HG03045 (cell line): ENCODE data around the gene AKAP8L.
"Not testable (repeated sequence)": the region's sequence is repeated elsewhere in the genome, so short reads cannot be mapped to it uniquely, and the experiment has no call there.

Experiments
- ATAC-seq: cut with Tn5 transposase; IDR thresholded peaks from one replicate; pipeline ENCODE4 v1.9.1; 2021; ENCODE audit warnings: mild to moderate bottlenecking, moderate library complexity; ENCODE audit not compliant: unreplicated experiment

AKAP8L gene

GRCh38 chr19:15421721-15422260 is 3.0 kb upstream of the AKAP8L start:
- ATAC-seq = no peak

DNA sequence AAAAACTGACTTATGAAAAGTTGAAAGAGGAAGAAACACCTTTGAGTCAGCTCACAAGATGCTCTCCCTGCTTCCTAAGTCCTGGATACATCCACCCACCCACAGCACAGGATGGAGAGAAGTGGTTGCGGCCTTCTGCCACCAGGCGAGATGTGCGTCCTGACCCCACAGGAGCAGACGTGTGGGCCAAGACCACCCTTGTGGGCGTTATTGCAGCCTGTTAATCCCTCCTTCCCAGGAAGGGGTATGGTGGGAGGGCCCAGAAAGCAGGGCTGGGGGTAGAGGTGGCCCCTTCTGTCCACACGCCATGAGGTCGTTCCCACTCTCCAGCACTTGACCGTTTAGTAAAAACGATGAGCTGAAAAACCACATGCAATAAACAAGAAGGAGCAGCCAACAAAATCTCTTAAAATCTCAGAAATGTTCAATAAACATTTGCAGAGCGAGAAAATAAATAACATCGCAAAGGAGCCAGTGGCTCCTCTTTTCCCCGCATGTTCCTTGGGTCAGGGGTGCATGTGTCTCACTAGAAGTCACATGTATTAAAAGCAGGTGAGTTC is 2.4 kb upstream of the AKAP8L start:
- ATAC-seq = no peak

DNA sequence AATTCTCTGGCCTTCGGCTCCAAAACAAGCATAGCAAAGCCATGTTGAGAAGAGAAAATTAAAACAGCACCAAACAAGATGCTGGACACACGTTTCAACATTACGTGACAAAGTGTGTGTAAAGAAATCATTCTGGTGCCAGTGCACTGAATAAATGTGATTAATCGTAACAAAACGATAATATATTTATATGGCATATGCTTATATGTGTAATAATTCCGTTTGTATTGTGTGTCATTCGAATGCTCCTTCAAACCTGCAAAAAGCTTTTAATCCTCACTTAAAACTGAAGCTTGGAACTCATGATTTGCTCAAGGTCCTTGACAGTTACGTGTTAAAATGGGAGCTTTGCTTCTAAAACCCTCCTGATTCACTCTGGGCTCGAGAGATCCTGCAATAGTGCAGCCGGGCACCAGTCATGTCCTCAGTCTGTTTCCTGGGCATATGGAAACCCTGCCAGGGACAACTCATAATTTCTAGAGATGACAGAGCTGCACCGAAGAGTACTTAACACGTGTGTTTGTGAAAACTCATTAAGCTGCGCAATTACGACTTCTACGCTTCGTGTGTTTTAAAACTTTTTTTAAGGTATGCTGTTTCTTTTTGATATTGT is 731 bp upstream of the AKAP8L start:
- ATAC-seq = no peak

DNA sequence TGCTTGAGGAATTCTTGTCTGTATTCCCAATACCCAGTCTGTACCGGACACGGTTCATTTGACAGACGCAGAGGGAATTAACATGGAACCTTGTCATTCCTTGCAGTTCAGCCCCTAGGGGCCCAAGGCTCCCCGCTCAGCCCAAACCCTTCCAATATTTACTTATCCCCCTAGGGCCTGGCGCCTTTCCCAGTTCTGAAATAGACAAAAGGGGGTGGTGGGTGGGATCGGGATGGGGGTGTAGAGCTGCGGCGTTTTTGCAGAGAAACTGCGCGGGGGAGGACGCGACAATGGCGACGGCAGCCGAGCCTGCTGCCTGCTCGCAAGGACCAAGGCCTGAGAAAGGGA is 583 bp downstream of the AKAP8L start:
- no peak for ATAC-seq

DNA sequence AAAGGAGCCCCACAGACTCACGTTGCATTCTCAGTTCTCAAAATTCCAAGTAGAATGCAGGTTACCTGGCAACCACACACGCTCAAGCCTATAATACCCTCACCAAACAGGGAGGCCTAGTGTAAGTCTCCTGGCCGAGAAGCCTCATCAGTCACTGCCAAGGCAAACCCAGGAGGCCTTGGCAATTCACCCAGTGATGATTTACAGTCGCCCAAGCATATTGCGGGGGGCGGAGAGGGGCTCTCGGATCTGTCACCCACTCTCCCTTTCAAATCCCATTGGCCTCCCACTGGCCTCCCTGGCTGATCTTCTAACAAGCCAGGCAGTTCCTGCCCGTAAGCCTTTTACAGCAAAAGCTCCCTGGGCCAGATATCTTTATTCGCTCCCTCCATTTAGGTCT is 1.1 kb downstream of the AKAP8L start:
- ATAC-seq = no peak

GRCh38 chr19:15412832-15413231 is 6.0 kb downstream of the AKAP8L start:
- no peak for ATAC-seq

DNA sequence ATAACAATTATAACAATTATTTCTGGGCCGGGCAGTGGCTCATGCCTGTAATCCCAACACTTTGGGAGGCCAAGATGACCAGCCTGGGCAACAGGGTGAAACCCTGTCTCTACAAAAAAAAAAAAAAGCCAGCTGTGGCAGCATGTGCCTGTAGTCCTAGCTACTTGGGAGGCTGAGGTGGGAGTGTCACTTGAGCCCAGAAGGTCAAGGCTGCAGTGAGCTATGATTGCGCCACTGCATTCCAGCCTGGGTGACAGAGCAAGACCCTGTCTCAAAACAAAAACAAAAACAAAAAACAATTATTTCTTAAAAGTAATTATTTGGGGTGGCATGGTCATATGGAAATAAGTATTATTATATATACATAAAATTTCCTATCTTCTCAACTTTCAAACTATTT is 7.4 kb downstream of the AKAP8L start:
- not testable (repeated sequence) for ATAC-seq

GRCh38 chr19:15404780-15405211 is 14.0 kb downstream of the AKAP8L start:
- ATAC-seq = no peak

GRCh38 chr19:15404097-15404779 is 14.6 kb downstream of the AKAP8L start:
- no peak for ATAC-seq

GRCh38 chr19:15403151-15403531 is 15.6 kb downstream of the AKAP8L start:
- no peak for ATAC-seq

DNA sequence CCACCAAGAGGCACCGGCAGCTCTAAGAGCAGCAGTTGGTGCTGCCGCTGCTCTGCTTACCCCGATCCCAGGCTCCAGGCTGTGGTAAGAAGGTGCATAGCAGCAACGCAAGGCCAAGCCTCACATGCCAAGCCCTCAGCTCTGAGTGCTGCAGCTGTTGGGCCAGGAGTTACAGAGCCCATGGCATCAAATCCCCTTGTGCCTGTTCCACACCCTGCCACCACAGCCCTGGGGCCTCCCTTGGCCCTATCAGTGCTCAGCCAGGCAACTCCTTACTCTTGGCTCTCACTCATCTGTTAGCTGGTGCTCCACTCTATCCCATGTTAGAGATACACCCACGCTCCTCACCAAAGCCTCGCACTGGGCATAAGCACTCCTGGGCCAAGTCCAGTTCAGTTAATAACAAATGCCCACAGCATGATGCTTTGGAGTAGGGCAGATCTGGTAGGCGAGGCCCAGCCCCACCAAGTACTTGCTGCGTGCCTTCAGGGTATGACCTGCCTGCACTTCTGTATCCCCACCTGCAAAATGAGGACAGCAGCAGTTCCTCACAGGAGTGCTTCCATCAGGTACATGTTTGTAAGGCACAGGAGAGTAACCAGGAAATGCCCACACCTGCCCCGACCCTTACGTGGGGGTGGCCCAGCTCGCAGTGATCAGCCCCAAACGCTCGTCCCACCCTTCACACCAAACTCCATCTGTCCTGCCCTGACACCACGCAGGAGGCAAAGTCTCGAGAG is 16.2 kb downstream of the AKAP8L start:
- ATAC-seq = no peak

GRCh38 chr19:15401397-15401710 is 17.4 kb downstream of the AKAP8L start:
- ATAC-seq = no peak

- no peak for ATAC-seq
Measured at GRCh38 chr19:15400521-15401396, 18.0 kb downstream of the AKAP8L start.

- ATAC-seq = no peak
Measured at GRCh38 chr19:15399635-15400034, 19.2 kb downstream of the AKAP8L start.

GRCh38 chr19:15399234-15399515 is 19.6 kb downstream of the AKAP8L start:
- no peak for ATAC-seq

- no peak for ATAC-seq
Measured at GRCh38 chr19:15398501-15399233, 20.1 kb downstream of the AKAP8L start.

GRCh38 chr19:15397782-15398181 is 21.0 kb downstream of the AKAP8L start:
- no peak for ATAC-seq

- no peak for ATAC-seq
Measured at GRCh38 chr19:15397236-15397635, 21.6 kb downstream of the AKAP8L start.

DNA sequence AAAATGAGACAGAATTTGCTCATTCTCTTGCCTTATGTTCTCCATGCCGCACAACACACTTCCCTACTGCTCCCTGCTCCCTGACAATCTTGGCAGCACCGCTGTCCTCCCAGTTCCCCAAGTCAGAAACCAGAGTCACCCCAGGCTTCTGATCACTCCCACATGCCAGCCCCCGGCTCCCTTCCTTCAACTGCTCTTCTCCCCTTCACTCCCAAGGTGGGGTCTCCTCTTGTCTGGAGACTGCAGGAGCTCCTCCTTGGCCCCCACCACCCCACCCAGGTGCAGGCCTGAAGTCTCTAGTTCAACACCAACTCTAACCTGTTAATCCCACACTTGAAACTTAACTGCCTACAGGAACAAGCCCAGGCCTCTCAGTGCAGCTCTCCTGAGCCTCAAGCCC is 22.4 kb downstream of the AKAP8L start:
- ATAC-seq = no peak

DNA sequence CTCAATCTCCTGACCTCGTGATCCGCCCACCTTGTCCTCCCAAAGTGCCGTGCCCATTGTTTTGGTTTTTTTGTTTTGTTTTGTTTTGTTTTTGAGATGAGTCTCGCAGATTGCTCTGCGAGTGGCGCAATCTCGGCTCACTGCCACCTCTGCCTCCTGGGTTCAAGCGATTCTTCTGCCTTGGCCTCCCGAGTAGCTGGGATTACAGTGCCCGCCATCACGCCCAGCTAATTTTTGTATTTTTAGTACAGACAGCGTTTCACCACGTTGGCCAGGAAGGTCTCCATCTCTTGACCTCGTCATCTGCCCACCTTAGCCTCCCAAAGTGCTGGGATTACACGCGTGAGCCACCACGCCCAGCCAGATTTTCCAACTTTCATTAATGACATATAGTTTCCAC is 23.5 kb downstream of the AKAP8L start:
- ATAC-seq = not testable (repeated sequence)
